ENCODE data around the gene RAD51B.

DNA sequence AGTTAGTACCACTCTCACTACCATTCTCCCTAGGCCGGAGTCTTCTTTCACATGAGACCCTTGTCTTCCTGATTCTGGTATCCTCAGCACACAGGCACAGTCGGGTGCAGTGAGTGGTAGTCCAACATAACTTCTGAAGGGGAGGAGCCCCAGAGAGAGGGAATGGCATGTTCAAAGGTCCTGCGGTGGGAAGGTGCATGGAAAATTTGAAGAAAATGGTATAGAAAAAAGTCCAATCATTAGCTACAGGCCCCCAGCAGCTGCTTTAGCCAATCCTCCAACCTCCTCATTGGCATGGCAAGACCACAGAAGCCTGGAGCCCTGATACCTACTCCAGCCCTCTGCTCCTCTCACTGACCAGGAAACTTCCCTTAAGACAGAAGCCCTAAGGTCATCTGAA lies 876.7 kb downstream of the RAD51B start:
- TF ChIP-seq POLR2AphosphoS5 (IDR thresholded peaks at IDR 0.05; ENCODE audit: insufficient read depth in 1 of 2, low read depth in 1 of 2) = no peak
- TF ChIP-seq, protein P1, sequence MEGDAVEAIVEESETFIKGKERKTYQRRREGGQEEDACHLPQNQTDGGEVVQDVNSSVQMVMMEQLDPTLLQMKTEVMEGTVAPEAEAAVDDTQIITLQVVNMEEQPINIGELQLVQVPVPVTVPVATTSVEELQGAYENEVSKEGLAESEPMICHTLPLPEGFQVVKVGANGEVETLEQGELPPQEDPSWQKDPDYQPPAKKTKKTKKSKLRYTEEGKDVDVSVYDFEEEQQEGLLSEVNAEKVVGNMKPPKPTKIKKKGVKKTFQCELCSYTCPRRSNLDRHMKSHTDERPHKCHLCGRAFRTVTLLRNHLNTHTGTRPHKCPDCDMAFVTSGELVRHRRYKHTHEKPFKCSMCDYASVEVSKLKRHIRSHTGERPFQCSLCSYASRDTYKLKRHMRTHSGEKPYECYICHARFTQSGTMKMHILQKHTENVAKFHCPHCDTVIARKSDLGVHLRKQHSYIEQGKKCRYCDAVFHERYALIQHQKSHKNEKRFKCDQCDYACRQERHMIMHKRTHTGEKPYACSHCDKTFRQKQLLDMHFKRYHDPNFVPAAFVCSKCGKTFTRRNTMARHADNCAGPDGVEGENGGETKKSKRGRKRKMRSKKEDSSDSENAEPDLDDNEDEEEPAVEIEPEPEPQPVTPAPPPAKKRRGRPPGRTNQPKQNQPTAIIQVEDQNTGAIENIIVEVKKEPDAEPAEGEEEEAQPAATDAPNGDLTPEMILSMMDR (IDR thresholded peaks at IDR 0.05) = no peak

All from vagina (tissue), 2 donors.